GM18508 (cell line): Measurements from ENCODE around the gene RBM28.

Experiments
- ATAC-seq: cut with Tn5 transposase; IDR thresholded peaks from one replicate; pipeline ENCODE4 v1.9.1; 2021; ENCODE audit warnings: moderate number of reproducible peaks; ENCODE audit not compliant: insufficient read depth, unreplicated experiment

The RBM28 gene, protein sequence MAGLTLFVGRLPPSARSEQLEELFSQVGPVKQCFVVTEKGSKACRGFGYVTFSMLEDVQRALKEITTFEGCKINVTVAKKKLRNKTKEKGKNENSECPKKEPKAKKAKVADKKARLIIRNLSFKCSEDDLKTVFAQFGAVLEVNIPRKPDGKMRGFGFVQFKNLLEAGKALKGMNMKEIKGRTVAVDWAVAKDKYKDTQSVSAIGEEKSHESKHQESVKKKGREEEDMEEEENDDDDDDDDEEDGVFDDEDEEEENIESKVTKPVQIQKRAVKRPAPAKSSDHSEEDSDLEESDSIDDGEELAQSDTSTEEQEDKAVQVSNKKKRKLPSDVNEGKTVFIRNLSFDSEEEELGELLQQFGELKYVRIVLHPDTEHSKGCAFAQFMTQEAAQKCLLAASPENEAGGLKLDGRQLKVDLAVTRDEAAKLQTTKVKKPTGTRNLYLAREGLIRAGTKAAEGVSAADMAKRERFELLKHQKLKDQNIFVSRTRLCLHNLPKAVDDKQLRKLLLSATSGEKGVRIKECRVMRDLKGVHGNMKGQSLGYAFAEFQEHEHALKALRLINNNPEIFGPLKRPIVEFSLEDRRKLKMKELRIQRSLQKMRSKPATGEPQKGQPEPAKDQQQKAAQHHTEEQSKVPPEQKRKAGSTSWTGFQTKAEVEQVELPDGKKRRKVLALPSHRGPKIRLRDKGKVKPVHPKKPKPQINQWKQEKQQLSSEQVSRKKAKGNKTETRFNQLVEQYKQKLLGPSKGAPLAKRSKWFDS

DNA sequence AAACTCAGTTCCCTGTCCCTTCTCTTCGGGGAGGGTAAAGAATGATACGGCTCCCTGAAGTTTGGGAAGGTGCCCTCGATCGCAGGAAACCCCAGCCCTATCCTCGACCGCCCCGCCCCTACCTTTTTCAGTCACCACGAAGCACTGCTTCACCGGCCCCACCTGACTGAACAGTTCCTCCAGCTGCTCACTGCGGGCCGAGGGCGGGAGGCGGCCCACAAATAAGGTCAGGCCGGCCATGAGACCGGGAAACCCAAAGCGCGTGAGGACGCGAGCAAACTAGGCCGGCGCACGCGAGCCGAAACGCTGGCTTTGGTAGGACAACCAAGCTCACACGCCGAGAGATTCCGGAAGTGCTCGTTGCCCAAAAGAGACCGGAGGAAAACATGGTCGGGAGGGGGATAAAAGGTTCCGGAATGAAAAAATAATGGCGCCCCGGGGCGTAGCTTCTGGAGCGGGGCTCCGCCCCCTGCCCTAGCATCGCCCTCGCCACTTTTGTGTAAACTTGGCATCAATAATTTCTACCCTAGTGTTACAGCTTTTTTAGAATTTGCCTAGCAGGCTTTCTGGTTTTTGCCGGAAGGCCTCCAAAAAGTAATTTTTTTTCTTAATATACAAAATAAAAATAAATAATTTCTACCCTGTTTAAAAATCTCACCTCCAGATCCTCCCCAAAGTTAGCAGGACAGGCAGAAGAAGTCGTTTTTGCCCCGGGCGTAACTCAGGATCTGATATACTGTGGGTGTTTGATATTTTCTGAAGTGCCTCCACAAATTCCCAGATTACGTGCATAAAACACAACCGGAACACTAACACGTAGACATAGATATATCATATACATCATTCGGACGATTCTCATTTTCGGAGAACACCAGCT lies at the start of gene RBM28:
RBM28 (minus strand) TSS at position 355 of the 877 bp plus-strand sequence; CDS start at position 240, 115 bp downstream.
- peak; percentile 67 for ATAC-seq

GRCh38 chr7:128392446-128393327 lies 49.0 kb upstream of the RBM28 start:
- no peak for ATAC-seq

DNA sequence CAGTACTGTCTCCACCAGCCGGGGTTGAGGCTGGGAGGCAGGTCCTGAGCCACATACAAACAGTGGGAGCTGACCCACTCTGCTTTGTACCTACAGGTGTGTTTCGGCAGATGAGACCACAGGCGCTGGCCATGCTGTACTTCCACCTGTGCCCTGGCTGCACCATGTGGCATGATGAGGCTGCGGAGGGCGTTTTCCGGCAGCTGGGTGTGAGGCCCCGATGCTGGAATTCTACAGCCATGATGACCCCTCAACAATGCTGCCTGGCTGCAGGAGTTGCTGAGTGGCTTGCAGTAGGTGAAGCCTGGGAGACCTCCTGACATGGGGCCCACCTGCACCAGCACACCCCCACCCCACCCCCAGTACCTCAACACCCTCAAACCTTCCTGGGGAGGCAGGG lies 48.1 kb upstream of the RBM28 start:
- ATAC-seq, result no peak

DNA sequence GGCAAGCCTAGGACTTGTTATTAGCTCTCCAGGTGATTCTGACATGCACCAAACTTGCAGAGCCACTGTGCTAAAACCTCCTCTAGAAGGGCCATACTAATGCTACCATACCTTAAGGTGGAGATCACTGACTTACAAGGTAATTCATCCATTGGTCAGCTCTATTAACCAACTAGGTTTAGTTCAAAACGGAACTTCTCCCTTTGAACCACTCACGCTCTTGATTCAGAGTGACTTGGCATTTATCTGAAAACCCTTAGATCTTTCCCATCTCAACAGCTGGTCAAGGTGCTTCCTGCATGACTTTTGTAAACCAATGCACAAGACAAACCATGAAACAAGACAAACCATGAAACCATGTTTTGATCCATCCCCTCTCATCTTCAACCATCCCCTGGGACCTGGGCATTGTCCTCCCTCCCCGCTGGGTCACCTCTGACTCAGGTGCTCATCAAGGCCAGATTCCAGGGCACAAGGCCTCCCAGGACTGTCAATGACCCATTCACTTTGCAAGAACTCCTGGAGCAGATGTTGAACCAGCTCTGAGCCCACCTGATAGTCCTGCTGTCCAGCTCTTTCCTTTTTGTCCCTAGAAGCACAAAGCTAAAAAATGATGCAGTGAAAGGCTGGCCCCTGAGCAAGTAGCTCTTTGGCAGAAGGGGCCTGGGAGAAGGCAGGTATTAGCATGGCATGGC lies 47.3 kb upstream of the RBM28 start:
- no peak for ATAC-seq

DNA sequence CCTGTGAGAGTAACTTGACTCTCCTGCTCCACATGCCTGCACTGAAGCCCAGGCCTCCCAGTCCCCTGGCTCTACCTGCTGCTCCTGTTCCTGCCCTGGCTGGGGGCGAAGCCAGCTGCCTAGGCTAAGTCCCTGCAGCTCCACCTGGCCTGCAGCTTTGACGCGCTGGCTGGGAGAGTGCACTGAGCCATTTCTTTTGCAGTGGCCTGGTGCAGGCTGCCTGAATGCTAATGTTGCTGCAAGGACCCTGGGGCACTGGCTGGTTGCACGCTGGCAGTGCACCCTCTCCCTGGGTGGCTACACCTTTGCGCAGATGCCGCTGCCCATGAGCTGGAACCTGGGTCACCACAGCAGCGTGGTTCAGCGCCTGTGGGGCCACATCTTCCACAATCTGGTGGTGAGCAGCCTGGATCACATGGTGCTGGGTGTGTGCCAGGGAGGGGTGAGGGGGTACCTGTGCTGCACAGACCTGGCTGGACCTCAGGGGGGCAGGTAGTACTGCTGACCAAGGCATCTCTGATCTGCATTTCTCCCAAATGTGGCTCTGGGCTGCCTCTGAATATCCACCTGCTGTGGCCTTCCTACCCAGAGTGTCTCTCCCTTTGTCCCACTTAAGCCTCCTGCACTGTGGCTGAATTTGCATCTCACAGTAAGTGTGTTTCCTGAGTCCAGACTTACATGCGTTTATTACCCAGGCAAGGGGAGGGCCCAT lies 46.1 kb upstream of the RBM28 start:
- no peak for ATAC-seq

GRCh38 chr7:128389085-128389617 lies 45.4 kb upstream of the RBM28 start:
- no peak for ATAC-seq

DNA sequence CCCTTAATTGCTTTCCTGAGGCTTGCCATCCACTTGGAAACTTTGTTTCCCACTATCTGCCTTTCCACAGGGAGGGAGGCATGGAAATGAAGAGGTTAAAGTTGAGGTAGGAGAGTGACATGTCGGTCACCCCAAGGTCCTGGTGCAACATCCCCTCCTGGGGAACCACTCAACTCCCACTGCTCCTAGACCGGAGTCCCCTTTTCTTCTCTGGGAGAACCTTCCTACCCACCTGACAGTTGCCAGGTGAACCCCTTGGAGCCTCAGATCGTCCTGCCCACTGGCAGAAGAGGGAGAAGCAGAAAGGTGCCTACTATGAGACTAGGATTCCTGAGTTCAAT lies 44.4 kb upstream of the RBM28 start:
- ATAC-seq, result no peak

DNA sequence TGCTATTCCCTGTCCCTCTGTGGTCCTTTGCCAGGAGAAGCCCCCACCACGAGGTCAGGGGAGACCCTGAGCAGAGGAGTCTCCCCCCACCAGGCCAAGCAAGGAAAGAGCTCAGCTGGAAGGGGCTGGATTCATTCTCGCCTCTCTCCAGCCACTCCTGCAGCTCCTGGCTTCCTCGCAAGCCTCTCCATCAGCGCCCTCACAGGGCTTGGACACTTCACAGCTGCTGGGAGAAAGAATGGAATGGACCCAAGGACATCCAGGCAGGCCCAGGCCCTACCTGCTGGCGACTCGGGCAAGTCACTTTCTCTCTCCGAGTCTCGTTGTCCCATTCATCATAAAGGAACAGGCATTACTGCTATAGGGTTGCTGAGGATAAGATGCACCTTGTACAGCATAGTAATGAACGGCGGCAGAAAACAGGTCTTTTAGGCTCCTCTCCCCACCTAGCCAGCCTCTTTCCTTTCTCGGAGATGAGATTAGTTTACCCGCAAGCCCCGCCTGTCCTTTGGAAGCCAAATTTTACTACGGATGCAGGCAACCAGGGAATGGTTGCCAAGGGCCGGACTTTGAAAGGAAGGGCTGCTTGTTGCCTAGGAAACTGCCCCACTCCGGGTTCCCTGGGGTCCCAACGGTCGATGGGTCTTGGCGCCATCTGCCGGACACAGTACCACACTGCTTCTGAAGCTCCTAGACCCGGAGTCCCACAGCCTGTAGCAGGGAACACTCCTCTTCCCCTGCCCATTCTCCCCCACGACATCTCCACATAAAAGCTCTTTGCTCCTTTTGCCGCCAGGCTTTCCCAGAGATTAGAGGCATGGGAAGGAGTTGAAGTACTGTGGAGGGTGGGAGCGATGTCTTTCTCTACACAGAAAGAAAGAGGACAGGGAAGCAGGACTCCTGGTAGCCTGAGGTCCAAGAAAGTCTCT lies 43.8 kb upstream of the RBM28 start:
- ATAC-seq, result no peak

- ATAC-seq, result no peak
These were observed 42.5 kb upstream of the RBM28 start for GRCh38 chr7:128385988-128386925.

- no peak for ATAC-seq
These were observed 41.0 kb upstream of the RBM28 start for GRCh38 chr7:128384726-128385125.

DNA sequence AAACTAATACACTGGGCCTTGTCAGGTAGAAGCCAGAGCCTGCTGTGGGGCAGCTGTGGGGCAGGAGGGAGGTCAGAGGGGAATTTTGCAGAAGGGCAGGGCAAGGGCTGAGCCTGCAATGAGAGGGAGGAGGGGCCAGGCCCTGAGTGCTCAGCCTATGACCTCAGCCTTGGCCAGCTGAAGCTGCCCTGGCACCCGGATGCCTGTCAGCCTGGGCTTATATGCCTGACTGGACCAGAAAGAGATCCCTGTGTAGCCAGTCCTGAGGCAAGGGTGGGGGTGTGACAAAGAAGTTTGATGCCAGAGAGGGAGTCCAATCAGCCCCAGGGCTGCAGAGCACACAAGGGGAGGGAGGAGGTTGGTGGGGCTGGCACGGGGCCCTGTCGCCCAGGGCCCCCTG lies 40.1 kb upstream of the RBM28 start:
- no peak for ATAC-seq

DNA sequence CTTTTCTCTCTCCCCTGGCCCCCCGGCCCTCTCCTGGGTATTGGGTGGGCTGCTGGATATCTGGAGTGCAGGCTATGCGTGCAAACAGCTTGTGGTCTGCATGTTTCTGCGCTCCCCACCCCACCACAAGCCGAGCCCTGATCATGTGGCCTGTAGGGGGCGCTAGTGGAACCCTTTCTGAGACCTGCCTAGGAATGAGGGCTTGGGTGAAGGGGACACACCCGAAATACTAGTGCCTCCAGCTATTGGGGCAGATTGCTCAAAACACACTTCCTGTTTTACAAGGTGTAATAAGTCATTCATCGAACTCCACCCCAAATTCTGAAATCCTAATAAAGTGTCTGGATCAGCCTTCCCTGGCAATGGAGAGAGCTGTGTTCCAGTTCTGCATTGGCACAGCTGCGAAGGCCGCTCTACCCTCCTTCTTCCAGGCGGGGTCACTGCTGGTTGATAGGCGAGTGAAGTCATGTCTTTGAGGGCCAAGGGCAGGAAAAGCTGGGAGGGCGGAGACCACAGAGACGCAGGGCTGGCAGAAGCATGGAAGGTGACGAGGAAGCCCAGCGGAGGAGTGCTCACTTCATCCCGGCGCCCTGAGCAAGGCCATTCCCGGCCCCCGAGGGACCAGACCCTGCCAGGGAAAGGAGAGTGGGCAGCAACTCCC lies 37.6 kb upstream of the RBM28 start:
- ATAC-seq, result no peak

- no peak for ATAC-seq
These were observed 36.9 kb upstream of the RBM28 start for GRCh38 chr7:128380483-128381106.

DNA sequence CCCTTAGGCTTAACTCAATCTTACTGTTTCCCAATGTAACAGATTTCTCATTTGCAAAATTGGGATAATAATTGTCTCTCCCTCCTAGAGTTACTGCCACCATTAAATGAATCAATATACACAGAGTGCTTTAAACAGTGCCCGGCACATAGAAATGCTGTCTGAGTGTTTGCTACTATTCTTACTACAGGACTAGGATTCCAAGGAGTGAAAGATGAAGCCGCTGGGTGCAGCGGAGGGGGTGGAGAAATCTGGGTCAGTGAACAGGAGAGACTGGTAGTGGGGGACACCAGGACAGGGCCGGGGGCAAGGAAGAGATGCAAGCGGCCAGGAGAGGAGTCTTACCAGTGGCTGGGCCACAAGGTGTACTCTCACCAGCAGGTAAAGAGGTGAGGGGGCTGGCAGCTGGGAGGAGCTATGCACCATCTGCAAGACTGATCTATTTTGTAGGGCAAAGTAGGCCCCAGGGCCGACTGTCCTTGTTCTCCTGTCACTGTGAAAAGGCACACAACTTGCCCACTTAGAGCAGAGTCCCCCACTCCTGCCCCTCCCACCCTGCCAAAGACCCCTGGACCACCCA lies 36.3 kb upstream of the RBM28 start:
- ATAC-seq, result no peak

- no peak for ATAC-seq
These were observed 34.9 kb upstream of the RBM28 start for GRCh38 chr7:128378637-128379036.
